ENCODE data around the gene ARHGAP28.

GRCh38 chr18:6683112-6683876, 46.2 kb upstream of the ARHGAP28 start:
- TF ChIP-seq MAX (IDR thresholded peaks at IDR 0.05) (no peak), FOXM1 (IDR thresholded peaks at IDR 0.05; ENCODE audit: borderline replicate concordance, low read depth) (no peak), EP300 (IDR thresholded peaks at IDR 0.05; ENCODE audit: borderline replicate concordance) (no peak), CREB1 (IDR thresholded peaks at IDR 0.05; ENCODE audit: low read depth) (no peak), REST (IDR thresholded peaks at IDR 0.05; ENCODE audit: low read depth) (no peak), ZBTB7A (IDR thresholded peaks at IDR 0.05; ENCODE audit: low read depth) (no peak), RAD21 (IDR thresholded peaks at IDR 0.05; ENCODE audit: low read depth) (no peak), YY1 (IDR thresholded peaks at IDR 0.05; ENCODE audit: low read depth) (no peak), EGR1 (IDR thresholded peaks at IDR 0.05) (no peak)
